ENCODE measurements around the gene CDKN2AIP.
"Not testable (repeated sequence)": the region's sequence is repeated elsewhere in the genome, so short reads cannot be mapped to it uniquely, and the experiment has no call there.

The CDKN2AIP gene

DNA sequence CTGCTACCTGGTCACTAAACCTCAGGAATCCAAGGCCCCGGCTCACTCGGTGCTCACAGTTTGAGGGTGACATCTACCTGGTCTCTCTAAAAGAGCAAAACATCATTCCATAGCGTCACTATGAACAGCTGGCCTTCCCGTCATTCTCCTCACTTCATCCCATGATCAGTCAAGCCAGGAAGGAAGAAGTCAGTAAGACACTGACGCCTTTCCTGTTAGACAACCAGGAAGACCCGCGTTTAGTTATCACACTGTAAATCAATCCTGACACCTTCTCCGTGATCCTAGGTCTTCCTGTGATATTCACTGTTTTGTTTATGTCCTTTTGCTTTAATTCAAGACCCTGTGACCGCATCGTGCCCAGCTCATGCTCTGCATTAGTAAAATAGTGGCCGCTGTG is 31.6 kb upstream of the CDKN2AIP start:
- no peak for DNase-seq (ENCODE audit: extremely low read depth in 1 of 2, low read depth in 1 of 2)

DNA sequence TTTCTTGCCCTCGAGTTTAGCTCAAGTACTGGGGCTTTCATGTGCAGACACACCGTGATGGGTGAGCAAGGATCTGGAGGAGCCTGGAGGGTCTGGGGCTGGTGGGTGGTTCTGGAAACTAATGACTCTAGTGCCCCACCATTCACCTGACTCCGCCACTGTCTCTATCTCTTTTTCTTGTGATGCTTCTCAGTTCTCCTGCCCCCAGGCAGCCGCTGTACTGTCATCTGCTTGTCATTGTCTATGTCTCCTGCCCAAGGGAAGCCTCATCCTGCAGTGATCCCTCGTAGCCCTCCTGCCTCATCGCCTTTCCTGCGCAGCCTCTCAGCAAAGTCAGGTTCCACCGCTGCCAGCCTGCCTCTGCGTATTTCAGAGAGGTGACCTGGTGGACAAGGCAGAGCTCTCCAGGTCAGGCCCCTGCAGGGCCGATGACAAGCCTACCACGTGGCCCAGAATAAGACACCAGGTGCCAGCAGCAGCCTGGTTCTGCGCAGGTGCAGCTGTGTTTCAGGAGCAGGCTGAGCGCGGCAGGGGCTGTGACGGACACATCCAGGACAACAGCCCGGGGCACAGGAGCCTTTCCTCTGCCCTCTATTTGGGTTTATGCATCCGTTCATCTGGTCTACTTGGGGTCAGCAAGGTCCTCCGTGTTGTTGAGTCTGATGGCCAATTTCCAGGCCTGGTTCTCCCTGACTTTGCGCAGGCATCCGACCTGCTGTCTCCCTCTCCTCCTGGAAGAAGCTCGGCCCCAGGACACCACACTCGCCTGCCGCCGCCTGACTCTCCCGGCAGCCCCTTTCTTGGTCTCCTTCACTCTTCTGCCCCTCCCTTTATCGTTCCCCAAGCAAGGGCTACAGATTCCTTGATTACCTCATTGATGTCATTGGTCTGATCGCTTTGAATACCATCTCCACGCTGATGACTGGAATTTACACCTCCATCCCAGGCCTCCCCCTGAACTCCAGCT is 30.9 kb upstream of the CDKN2AIP start:
- DNase-seq (ENCODE audit: extremely low read depth in 1 of 2, low read depth in 1 of 2): no peak

DNA sequence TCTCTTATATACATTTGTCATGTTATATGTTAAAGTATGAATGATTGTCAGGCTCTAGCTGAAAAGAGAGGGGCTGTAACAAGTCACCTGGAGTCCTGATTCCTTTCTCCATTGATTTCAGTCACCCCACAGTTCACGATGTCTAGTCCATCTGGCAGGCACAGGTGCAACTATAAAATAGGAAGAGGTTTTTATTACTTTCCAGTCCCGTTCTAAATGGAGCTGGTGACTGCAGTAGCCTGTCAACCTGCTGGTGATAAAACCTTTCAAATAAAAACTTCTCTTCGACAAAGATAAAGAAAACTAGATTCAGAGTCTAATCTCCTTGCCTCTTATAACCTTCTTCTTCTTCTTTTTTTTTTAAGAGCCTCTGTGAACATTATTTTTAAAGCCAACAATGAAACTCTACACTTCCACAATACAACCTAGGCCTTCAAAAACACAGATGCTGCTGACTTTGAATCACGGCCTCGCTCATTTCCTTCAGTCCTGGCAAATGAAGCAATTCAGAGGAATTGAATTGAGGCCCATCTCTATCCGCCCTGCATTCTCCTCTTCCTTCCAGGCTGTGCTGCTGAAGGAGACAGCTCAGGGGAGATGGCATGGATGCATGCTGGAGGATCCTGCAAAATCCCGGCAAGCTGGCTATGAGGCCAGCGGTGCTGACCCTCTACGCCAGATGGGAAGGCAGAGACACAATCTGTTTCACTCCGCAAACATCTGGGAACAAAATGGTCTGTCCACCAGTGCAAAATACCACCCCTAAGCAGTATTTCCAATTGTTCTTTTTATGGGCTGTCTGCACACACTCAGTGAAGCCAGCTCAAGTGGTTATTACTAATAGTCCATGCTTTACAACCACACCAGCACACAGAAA is 27.3 kb upstream of the CDKN2AIP start:
- DNase-seq (ENCODE audit: extremely low read depth in 1 of 2, low read depth in 1 of 2): no peak

DNA sequence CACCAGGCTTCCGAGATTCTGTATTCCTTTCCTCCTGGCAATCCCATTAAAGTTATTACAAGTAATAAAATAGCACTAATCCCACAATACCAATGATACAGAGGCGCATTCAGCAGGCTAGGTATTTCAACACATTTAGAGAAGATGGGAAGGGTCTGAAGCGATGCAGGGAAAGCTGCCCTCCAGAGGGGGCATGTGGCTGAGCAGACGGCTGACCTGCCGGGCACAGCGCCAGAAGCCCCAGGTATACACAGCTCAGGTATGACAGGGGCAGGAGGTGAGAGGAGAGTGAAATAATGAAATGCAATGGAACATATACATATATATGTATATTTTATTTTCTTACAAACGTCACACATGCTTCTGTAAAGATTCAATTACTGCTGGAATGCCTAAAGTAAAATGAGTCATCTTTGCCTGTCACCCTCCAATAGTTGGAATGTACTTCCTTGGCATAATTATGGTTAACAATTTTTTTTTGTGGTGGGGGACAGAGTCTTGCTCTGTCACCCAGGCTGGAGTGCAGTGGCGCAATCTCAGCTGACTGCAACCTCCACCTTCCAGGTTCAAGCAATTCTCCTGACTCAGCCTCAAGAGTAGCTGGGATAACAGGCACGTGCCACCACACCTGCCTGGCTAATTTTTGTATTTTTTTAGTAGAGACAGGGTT is 21.3 kb upstream of the CDKN2AIP start:
- no peak for DNase-seq (ENCODE audit: extremely low read depth in 1 of 2, low read depth in 1 of 2)

DNA sequence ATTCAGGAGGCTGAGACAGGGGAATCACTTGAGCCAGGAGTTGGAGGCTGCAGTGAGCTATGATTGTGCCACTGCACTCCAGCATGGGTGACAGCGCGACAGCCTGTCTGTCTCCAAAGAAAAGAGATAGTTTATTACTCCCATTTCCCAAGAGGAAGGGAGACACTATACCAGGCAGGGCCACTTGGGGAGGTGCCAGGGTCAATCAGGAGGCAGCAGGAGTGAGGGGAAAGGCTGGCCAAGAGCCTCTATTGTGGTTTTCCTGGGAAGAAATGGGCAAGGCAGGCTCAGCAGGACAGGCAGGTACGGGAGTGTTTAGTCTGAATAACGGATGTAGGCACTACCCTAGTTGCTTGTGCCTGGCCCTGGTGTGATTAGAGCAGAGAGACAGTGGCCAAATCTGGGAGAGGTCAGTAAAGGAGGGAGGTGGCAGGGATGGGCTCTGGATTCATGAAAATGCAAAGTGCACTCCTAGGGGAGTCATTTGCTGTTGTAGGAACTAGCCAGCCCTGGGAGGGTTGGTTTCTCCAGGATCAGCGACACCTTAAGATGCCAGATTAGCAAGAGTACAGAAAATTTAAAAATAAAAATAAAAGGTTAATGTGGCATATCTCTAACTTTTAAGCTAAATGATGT is 20.2 kb upstream of the CDKN2AIP start:
- no peak for DNase-seq (ENCODE audit: extremely low read depth in 1 of 2, low read depth in 1 of 2)

DNA sequence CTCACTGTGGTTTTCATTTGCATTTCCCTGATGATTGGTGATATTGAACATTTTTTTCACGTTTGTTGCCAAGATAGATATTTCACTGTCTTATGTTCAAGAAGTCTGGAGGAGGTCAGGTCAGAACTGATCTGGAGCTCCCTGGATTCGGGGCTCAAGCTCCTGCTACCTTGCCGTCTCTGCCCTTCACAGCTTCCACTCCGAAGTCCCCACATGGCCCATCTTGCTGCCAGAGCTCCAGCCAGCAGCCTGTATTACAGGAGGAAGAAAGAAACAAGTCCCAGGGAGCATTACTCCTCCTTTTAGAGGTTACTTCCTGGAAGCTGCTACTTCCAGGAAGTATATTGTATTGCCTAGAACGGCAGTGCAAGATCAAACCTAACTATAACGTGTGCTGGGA is 17.9 kb upstream of the CDKN2AIP start:
- DNase-seq (ENCODE audit: extremely low read depth in 1 of 2, low read depth in 1 of 2): no peak

DNA sequence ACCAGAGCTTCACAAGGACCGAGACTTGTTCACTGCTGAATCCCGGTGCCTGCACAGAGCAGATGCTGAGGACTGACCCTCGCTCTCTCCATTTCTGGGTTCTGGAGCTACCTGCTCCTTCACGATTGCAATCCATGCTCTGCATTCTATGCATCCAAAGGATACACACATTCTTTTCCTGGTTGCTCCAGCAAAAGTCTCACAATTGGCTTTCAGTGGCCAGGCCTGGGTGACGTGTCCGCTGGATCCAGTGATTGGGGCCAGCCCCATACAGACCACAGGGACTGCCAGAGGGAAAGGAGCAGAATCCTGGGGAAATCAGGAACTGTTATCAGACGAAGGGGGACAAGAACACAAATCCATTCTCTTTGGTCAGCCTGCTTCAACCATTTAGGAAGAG is 14.9 kb upstream of the CDKN2AIP start:
- DNase-seq (ENCODE audit: extremely low read depth in 1 of 2, low read depth in 1 of 2): no peak

DNA sequence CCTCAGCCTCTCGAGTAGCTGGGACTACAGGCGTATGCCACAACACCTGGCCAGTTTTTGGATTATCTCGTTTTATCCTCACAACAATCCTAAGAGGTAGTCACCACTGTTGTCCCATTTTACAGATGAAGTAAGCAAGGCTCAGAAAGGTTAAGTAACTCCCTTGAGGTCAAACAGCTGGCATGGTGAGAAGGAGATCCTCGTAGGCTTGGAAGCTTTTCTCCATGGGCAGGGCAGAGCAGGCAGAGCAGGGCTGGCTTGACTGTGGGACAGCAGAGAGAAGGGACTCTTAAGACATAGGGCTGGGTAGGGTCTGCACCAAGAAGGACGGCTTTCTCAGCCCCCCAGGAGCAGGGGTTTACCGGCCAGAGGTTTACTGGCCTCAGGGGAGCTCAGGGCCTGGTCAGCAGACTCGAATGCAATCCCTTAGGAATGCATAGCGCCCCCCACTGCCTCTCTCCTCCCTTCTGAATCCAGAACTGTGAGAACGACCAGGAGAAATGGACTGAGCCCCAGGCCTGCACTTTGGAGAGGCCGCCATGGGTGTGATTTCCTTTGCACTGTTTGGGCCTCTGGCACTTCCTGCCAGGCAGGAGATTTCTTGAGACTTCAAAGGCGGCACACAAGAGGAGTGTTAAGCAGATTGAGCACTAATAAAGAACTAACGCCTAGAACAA is 14.0 kb upstream of the CDKN2AIP start:
- no peak for DNase-seq (ENCODE audit: extremely low read depth in 1 of 2, low read depth in 1 of 2)

DNA sequence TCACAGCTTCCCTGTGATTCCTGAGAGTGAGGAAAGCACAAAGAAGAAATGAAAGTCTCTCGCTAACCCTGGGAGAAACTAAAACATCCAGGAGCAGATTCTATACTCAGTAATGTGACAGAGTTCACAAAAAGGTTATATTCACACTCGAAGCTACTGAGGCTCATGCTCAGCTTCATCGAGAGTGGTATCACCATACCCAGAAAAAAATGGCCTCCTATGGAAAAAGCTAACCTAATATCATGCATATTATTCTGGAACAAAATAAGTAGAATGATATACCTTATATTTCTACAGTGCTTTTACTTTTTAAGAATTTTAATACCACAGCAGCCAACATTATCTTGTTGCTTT is 13.5 kb upstream of the CDKN2AIP start:
- DNase-seq (ENCODE audit: extremely low read depth in 1 of 2, low read depth in 1 of 2): no peak

DNA sequence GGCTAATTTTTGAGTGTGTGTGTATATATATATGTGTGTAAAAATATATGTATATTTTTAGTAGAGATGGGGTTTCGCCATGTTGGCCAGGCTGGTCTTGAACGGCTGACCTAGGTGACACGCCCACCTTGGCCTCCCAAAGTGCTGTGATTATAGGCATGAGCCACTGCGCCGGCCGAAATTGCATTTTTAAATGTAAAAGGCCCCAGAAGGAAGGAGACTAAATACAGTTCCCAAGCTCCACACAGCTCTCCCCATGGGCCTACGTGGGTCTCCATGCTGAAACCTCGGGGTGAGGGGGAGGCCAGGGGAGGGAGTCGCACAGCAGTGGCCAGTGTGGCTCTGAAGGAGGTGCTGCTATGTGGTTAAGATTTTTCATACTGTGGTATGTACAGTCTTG is 12.8 kb upstream of the CDKN2AIP start:
- DNase-seq (ENCODE audit: extremely low read depth in 1 of 2, low read depth in 1 of 2): no peak

DNA sequence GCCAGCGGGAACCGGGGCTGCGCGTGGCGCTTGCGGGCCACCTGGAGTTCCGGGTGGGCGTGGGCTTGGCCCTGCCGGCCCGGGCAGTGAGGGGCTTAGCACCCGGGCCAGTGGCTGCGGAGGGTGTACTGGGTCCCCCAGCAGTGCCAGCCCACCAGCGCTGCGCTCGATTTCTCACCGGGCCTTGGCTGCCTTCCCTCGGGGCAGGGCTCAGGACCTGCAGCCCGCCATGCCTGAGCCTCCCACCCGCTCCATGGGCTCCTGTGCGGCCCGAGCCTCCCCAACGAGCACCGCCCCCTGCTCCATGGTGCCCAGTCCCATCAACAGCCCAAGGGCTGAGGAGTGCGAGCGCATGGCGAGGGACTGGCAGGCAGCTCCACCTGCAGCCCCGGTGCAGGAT is 11.3 kb upstream of the CDKN2AIP start:
- DNase-seq (ENCODE audit: extremely low read depth in 1 of 2, low read depth in 1 of 2): not testable (repeated sequence)

DNA sequence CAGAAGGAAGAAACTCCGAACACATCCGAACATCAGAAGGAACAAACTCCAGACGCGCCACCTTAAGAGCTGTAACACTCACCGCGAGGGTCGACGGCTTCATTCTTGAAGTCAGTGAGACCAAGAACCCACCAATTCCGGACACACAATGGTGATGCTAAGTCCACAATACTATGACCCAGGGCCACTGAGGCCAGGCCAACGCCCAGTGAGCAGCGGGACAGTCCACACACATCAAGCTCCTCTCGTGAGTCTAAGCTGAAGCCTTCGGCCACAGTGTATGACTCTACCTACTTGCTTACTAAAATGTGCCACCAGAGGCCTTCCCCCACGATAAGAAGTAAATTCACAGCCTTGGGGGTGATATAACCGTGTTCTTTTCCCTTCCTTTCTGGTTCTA is 10.2 kb upstream of the CDKN2AIP start:
- DNase-seq (ENCODE audit: extremely low read depth in 1 of 2, low read depth in 1 of 2): no peak

DNA sequence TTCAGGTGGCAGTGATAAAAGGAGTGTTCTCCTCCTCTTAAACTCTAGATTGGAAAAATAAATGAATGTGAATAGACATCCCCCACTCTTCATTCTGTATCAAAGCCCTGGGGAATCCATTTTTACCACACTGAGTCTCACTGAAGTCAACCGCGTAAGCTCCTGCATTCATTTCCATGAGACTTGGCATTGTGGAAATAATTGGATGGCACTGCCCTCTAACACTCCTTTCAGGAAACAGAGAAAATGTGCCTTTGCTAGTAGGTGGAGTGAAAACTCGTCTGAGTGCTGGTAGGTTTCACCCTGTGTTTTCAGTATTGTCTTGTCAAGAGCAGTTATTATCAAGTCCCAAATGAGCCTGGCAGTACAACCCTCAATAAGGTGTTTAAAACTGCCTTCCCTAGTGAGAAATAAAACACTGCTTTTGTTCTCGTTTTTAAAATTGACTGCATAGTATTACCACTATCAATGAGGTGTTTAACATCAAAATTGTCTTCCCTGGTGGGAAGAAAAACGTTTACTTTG is 9.7 kb upstream of the CDKN2AIP start:
- no peak for DNase-seq (ENCODE audit: extremely low read depth in 1 of 2, low read depth in 1 of 2)

DNA sequence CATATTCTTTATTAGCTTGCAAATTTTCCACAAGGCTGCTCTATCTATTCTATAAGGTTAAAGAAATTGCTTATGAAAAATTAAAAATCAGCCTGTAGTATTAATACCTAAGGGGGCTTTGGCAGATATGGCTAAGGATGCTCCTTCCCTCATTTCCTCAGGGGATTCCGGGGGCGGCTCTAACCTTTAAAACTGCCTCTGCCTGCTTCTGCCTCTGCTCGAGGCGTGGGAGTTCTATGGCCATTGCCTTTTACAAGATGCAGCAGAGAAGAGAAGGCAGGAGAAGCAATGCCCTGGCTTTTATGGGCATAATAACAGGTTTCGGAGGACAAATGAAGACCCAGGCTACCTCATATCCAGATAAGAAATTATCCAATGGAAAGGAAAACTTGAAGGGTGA is 8.6 kb upstream of the CDKN2AIP start:
- DNase-seq (ENCODE audit: extremely low read depth in 1 of 2, low read depth in 1 of 2): no peak

DNA sequence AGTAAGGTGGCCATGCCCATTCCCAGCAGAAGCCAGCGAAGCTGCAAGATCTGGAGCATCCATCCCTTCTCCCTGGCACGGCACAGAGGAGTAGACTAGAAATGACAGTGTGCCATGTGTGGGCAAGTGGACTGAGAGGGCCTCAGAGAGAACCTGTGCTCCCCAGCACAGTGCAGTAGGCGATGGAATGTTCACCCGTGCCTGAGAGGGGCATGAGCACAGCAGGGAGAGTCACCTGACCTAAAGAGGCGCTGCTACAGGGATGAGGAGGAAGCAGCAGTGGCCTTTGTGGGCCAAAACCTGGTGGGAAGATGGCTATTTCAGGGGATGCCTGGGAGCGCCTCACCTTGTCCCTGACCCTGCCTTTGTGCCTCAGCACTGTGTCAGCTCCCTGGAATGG is 8.0 kb upstream of the CDKN2AIP start:
- DNase-seq (ENCODE audit: extremely low read depth in 1 of 2, low read depth in 1 of 2): no peak

DNA sequence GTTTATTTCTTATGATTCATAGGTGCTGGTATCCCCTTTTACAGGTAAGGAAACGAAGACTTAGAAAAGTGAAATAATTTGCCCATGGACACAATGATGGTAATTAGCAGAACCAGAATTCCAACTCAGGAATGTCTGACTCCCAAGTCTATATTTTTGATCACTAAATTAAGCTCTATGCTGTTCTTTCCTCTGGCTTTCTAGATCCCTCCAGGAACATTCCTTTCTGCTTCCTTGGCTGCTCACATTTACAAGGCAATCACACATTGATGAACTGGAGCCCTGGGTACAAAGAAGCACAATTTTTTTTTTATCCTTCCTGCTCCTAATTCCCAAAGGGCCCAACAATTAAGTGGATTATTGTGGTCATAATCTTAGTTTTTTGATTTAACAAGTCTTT is 7.0 kb upstream of the CDKN2AIP start:
- DNase-seq (ENCODE audit: extremely low read depth in 1 of 2, low read depth in 1 of 2): no peak

DNA sequence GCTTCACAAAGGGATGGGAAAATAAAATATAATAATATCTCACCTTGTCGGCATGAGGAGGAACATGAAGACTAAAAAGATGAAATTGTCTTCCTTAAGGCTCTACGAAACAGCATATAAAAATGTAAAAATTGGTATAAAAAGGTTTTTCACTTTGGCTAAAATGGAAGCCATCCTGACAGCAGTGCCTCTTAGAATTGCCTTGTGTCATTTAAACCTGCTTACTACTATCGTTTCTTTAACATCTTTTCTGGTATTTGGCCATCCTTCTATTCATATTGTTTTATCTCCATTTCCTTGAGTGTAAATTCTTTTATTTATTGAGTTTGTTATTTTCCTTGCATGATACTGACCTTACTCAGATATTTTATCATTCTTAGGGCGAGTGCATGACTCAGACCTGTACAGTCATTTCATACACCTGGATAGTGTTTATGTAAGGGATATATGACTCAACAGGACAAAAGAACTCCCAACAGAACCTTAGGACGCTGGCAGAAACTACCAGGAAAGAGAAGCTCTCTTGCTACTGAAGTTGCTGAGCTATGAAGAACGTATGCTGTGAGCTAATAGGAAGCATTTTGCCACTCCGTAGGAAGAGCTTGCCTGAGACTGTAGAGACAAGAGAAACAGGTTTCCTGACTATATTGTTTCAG is 5.8 kb upstream of the CDKN2AIP start:
- DNase-seq (ENCODE audit: extremely low read depth in 1 of 2, low read depth in 1 of 2): no peak

DNA sequence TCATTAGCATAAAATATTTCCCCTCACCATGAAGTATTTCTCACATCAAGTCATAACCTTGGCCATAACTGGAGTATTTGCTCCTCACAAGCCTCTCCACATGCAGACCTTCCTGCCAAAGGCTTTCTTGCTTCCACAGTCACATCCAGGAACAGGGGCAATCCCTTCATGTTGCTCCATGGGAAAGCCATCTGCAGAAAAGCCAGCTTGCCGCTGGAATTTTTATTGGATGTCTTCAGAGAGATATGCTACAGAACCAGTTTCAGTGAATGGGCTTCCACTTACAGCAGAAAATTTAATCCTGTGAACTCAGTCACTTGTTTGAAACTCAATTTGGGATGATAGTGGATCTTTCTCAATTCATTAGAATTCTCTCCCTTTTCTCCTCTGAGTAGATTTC is 3.2 kb upstream of the CDKN2AIP start:
- no peak for DNase-seq (ENCODE audit: extremely low read depth in 1 of 2, low read depth in 1 of 2)

DNA sequence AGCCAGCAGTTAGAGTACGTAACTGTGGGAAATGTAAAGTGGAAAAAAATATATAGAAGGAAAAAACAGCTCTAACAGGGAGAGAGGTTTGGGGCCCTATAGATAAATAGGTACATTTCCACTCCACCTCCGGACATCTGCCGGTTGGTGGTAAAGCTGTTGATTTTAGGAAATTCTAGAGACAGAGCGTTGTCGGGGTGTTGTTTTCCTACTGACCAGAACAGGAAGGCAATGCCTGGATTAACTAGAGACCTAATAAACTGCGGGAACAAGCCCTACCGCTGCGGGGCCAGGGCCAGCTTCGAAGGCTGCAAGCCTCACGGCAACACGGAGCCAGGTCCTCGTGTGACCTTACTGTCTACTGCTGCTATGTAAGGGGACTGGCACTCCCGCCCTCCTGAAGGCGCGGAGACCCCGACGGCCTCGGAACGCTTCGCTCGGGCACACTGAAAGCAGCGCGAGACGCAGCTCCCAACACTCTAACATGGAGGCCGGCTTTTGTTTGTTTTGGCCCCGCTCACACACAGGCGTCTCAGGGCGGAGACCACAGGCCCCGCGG is 702 bp upstream of the CDKN2AIP start:
- DNase-seq (ENCODE audit: extremely low read depth in 1 of 2, low read depth in 1 of 2): peak in 1 of 2 donors; percentile 6
